HG03354 (cell line): ENCODE data around the gene CFAP77.

ENCODE experiments used
- ATAC-seq: cut with Tn5 transposase; IDR thresholded peaks from one replicate; pipeline ENCODE4 v1.9.1; 2021; ENCODE audit warnings: mild to moderate bottlenecking; ENCODE audit not compliant: unreplicated experiment, poor library complexity, severe bottlenecking

CFAP77 gene

GRCh38 chr9:132443951-132444607 lies 34.1 kb downstream of the CFAP77 start:
- no peak for ATAC-seq

GRCh38 chr9:132446887-132447286 lies 36.9 kb downstream of the CFAP77 start:
- ATAC-seq: no peak

- ATAC-seq: no peak
Measured at GRCh38 chr9:132447346-132447745, 37.3 kb downstream of the CFAP77 start.

GRCh38 chr9:132447902-132448301 lies 37.9 kb downstream of the CFAP77 start:
- no peak for ATAC-seq

GRCh38 chr9:132451276-132451675 lies 41.3 kb downstream of the CFAP77 start:
- no peak for ATAC-seq

- ATAC-seq: no peak
Measured at GRCh38 chr9:132456241-132456640, 46.2 kb downstream of the CFAP77 start.

GRCh38 chr9:132457504-132458236 lies 47.7 kb downstream of the CFAP77 start:
- no peak for ATAC-seq

GRCh38 chr9:132458432-132458831 lies 48.4 kb downstream of the CFAP77 start:
- ATAC-seq: no peak

GRCh38 chr9:132459661-132460060 lies 49.6 kb downstream of the CFAP77 start:
- no peak for ATAC-seq

- no peak for ATAC-seq
Measured at GRCh38 chr9:132460240-132460639, 50.2 kb downstream of the CFAP77 start.

- ATAC-seq: no peak
Measured at GRCh38 chr9:132461281-132461896, 51.4 kb downstream of the CFAP77 start.

GRCh38 chr9:132461971-132462370 lies 52.0 kb downstream of the CFAP77 start:
- no peak for ATAC-seq

- no peak for ATAC-seq
Measured at GRCh38 chr9:132464547-132464946, 54.5 kb downstream of the CFAP77 start.

- ATAC-seq: no peak
Measured at GRCh38 chr9:132465131-132465635, 55.2 kb downstream of the CFAP77 start.

- no peak for ATAC-seq
Measured at GRCh38 chr9:132472199-132472598, 62.2 kb downstream of the CFAP77 start.

- no peak for ATAC-seq
Measured at GRCh38 chr9:132472599-132472998, 62.6 kb downstream of the CFAP77 start.

- no peak for ATAC-seq
Measured at GRCh38 chr9:132474253-132474652, 64.2 kb downstream of the CFAP77 start.

- no peak for ATAC-seq
Measured at GRCh38 chr9:132478353-132479050, 68.5 kb downstream of the CFAP77 start.

- no peak for ATAC-seq
Measured at GRCh38 chr9:132479733-132480132, 69.7 kb downstream of the CFAP77 start.
